Fibroblast of the aortic adventitia (primary cell): ENCODE results near the gene PSMB5. TPM values are rescaled to one million over a fixed set of nuclear protein-coding genes. Genes with fewer than 3 reads are reported as not detected.
A peak's percentile ranks its signal among the peaks of the same experiment; 100 is the strongest.

ENCODE experiments used
- DNase-seq: peaks from one replicate; pipeline ENCODE4 v3.0.0-alpha.2; 2010; ENCODE audit warnings: low read depth
- H3K4me3 ChIP-seq: 2 replicates; pipeline ENCODE4 v1.5.1; 2011; ENCODE audit warnings: low read depth, mild to moderate bottlenecking, control low read depth, low read length, moderate library complexity
- CTCF ChIP-seq: IDR thresholded peaks from 2 replicates; pipeline ENCODE4 v1.5.1; 2011; ENCODE audit warnings: mild to moderate bottlenecking, low read length, control low read depth, inconsistent platforms; ENCODE audit not compliant: insufficient read depth
- total RNA-seq: library from RNA; depleted of rRNA; stranded (reverse); fragments of >200 nt; gene quantifications from 2 replicates; pipeline ENCODE4 v1.2.3, GENCODE V29; 2012; ENCODE audit warnings: low replicate concordance

PSMB5 gene
- 164 and 176 TPM in 2 replicates for total RNA-seq

GRCh38 chr14:23034498-23035302 lies at the start of gene PSMB5:
Gene PSMB5 (minus strand): TSS chr14:23034900. CDS start chr14:23034881, 19 bp downstream.
- DNase-seq: peak; percentile 96
- peak; percentile 24 for TF ChIP-seq CTCF

GRCh38 chr14:23080474-23080873 lies 45.8 kb upstream of the PSMB5 start:
- no peak for TF ChIP-seq CTCF
- no peak for DNase-seq
- no peak overlapping the region for H3K4me3 ChIP-seq

More at GRCh38 chr14:23034498-23035302, at the start of gene PSMB5:
- H3K4me3 ChIP-seq: peak within 1 kb of the TSS; percentile 94

- H3K4me3 ChIP-seq: no peak overlapping the region
- TF ChIP-seq CTCF: no peak
- DNase-seq: no peak
Observed at GRCh38 chr14:23079716-23080115, 45.0 kb upstream of the PSMB5 start.

GRCh38 chr14:23078692-23079116 lies 44.0 kb upstream of the PSMB5 start:
- peak; percentile 21 for TF ChIP-seq CTCF
- H3K4me3 ChIP-seq: no peak overlapping the region
- peak; percentile 97 for DNase-seq

GRCh38 chr14:23077962-23078361 lies 43.3 kb upstream of the PSMB5 start:
- DNase-seq: no peak
- no peak overlapping the region for H3K4me3 ChIP-seq
- TF ChIP-seq CTCF: no peak

- TF ChIP-seq CTCF: peak; percentile 65
Observed at GRCh38 chr14:23076785-23077408, 42.2 kb upstream of the PSMB5 start.

More at GRCh38 chr14:23076785-23077408, 42.2 kb upstream of the PSMB5 start:
- H3K4me3 ChIP-seq: no peak overlapping the region
- peak; percentile 63 for DNase-seq
